ENCODE data around the gene NAPEPLD.
"Not testable (repeated sequence)": the region's sequence is repeated elsewhere in the genome, so short reads cannot be mapped to it uniquely, and the experiment has no call there.

The NAPEPLD gene

GRCh38 chr7:103148994-103149807, at the start of gene NAPEPLD:
Gene NAPEPLD (minus strand): TSS chr7:103149099. CDS start chr7:103128776, 20,323 bp downstream.
- peak; percentile 74 for DNase-seq (ENCODE audit: low spot score)

GRCh38 chr7:103198079-103198478, 49.2 kb upstream of the NAPEPLD start:
- not testable (repeated sequence) for DNase-seq (ENCODE audit: low spot score)

- not testable (repeated sequence) for DNase-seq (ENCODE audit: low spot score)
Observed at GRCh38 chr7:103195364-103195763, 46.5 kb upstream of the NAPEPLD start.

- not testable (repeated sequence) for DNase-seq (ENCODE audit: low spot score)
Observed at GRCh38 chr7:103172415-103173146, 23.7 kb upstream of the NAPEPLD start.

- not testable (repeated sequence) for DNase-seq (ENCODE audit: low spot score)
Observed at GRCh38 chr7:103171695-103172414, 23.0 kb upstream of the NAPEPLD start.

- DNase-seq (ENCODE audit: low spot score), result not testable (repeated sequence)
Observed at GRCh38 chr7:103166921-103167544, 18.1 kb upstream of the NAPEPLD start.

- DNase-seq (ENCODE audit: low spot score), result not testable (repeated sequence)
Observed at GRCh38 chr7:103163087-103163825, 14.4 kb upstream of the NAPEPLD start.

GRCh38 chr7:103162641-103163040, 13.7 kb upstream of the NAPEPLD start:
- DNase-seq (ENCODE audit: low spot score), result not testable (repeated sequence)

GRCh38 chr7:103161998-103162616, 13.2 kb upstream of the NAPEPLD start:
- DNase-seq (ENCODE audit: low spot score), result not testable (repeated sequence)

- DNase-seq (ENCODE audit: low spot score), result not testable (repeated sequence)
Observed at GRCh38 chr7:103159072-103159471, 10.2 kb upstream of the NAPEPLD start.

- DNase-seq (ENCODE audit: low spot score), result peak; percentile 47
Observed at GRCh38 chr7:103155331-103156024, 6.6 kb upstream of the NAPEPLD start.

- DNase-seq (ENCODE audit: low spot score), result no peak
Observed at GRCh38 chr7:103154042-103154441, 5.1 kb upstream of the NAPEPLD start.

- DNase-seq (ENCODE audit: low spot score), result not testable (repeated sequence)
Observed at GRCh38 chr7:103152744-103153617, 4.1 kb upstream of the NAPEPLD start.

GRCh38 chr7:103151993-103152676, 3.2 kb upstream of the NAPEPLD start:
- not testable (repeated sequence) for DNase-seq (ENCODE audit: low spot score)

- no peak for DNase-seq (ENCODE audit: low spot score)
Observed at GRCh38 chr7:103150192-103150591, 1.3 kb upstream of the NAPEPLD start.

- DNase-seq (ENCODE audit: low spot score), result no peak
Observed at GRCh38 chr7:103149808-103150180, 895 bp upstream of the NAPEPLD start.

GRCh38 chr7:103148131-103148993, 537 bp downstream of the NAPEPLD start:
- DNase-seq (ENCODE audit: low spot score), result no peak
